Suppressor macrophage (primary cell): Measurements from ENCODE around the gene NOL4.

Experiments
- DNase-seq, 4 experiments: peaks; one replicate each; pipeline ENCODE4 v3.0.0-alpha.2; 2020 to 2022

Gene NOL4

DNA sequence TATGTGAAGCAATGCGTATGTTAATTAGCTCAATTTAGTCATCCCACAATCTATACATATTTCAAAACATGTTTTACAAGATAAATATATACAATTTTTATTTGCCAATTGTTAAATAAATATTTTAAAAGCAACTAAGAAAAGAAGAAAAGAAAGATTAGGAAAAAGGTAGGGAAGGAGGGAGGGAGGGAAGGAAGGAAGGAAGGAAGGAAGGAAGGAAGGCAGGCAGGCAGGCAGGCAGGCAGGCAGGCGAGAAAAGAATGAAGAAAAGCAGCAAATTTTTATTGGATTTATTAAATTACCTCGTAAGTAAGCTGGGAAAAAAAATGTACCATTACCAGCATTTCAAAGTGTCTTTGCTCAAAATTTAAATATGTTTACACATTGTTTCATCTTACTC is 30.5 kb downstream of the NOL4 start:
- DNase-seq: no peak

DNA sequence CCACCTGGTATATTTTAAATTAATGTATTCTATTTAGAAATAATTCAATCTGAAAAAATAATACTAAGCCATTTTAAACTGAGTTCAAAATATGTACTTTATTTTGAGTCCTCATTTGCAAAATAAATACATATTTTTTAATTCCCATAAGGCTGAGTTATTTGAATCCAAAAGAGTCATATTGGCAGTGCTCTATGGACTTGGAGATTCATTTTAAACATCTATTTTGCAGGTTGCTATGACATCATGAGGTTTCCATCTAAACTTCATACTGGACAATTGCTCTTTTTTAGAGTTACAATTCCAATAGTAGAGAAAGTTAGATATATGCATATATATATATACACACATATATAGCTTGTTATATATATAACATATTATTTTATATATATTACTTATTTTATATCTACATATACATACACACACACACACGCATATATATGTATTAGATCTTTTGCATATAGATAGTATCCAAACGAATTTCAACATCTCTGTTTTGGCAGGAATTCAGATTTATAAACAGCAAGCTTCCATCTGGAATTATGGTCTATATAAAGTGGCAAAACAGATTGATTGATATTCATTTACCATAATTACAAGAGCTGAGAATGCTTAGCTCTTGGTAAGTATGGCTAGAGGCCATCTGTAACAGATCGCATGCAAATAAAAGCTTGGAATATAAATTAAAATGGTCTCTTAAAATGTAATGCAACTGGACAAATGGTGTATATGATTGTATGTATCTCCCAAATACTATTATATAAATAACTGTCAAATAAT is 34.9 kb downstream of the NOL4 start:
- DNase-seq: no peak
